Spleen (tissue), 11 donors: Measurements from ENCODE around the gene NUMBL. TPM values are rescaled to one million over a fixed set of nuclear protein-coding genes. Genes with fewer than 3 reads are reported as not detected.
"Not testable (repeated sequence)": the region's sequence is repeated elsewhere in the genome, so short reads cannot be mapped to it uniquely, and the experiment has no call there.

Source experiments
- DNase-seq: peaks from one replicate; pipeline ENCODE4 v3.0.0-alpha.2; 2020
- H3K27ac ChIP-seq, 8 donors: fragments of 200-600 bp; sonication (generic) in 7 of 8; 1 replicate in 4 of 8; 2 replicates in 4 of 8; pipeline versions ENCODE4 v1.5.0 to v1.8.0; 2016 to 2021; ENCODE audit warnings: inconsistent platforms in 4 of 8, mild to moderate bottlenecking in 4 of 8, moderate library complexity in 1 of 8
- H3K27me3 ChIP-seq, 7 donors: fragments of 200-600 bp; sonication (generic) in 6 of 7; replicated peaks in 1 of 7; 1 replicate in 4 of 7; 2 replicates in 3 of 7; pipeline versions ENCODE4 v1.5.0 to v1.8.0; 2016 to 2021; ENCODE audit warnings: inconsistent platforms in 3 of 7, mild to moderate bottlenecking in 1 of 7
- H3K36me3 ChIP-seq, 6 donors: fragments of 200-600 bp; sonication (generic) in 5 of 6; 1 replicate in 4 of 6; 2 replicates in 2 of 6; pipeline versions ENCODE4 v1.5.0 to v1.8.0; 2016 to 2021; ENCODE audit warnings: inconsistent platforms in 2 of 6
- H3K4me1 ChIP-seq, 6 donors: fragments of 200-600 bp; sonication (generic) in 5 of 6; 1 replicate in 3 of 6; 2 replicates in 3 of 6; pipeline versions ENCODE4 v1.5.0 to v1.8.0; 2016 to 2021; ENCODE audit warnings: inconsistent platforms in 3 of 6
- H3K4me3 ChIP-seq, 8 donors: fragments of 200-600 bp; sonication (generic) in 7 of 8; 1 replicate in 4 of 8; 2 replicates in 4 of 8; pipeline versions ENCODE4 v1.5.0 to v1.8.0; 2016 to 2021; ENCODE audit warnings: inconsistent platforms in 4 of 8, mild to moderate bottlenecking in 4 of 8, moderate library complexity in 2 of 8
- H3K9me3 ChIP-seq, 8 donors: fragments of 200-600 bp; sonication (generic) in 7 of 8; 1 replicate in 4 of 8; 2 replicates in 4 of 8; pipeline versions ENCODE4 v1.5.0 to v1.8.0; 2016 to 2021; ENCODE audit warnings: inconsistent platforms in 4 of 8
- POLR2A ChIP-seq, 3 donors: fragments of 450-650 bp; IDR thresholded peaks; one replicate each; pipeline ENCODE4 v1.5.1; 2017; ENCODE audit warnings: antibody characterized with exemption in 3 of 3, mild to moderate bottlenecking in 1 of 3
- POLR2AphosphoS5 ChIP-seq, 3 donors: sonication (generic); formaldehyde crosslinking; IDR thresholded peaks; one replicate each; pipeline ENCODE4 v1.5.1; 2017; ENCODE audit warnings: antibody characterized with exemption in 3 of 3
- WGBS, 5 donors: extraction: QIAGEN DNeasy Blood & Tissue Kit in 3 of 5; methylation state at CpG; one replicate each; pipeline versions ENCODE4 v1.1.5 to v1.1.7; 2013 to 2018; 5-methylcytosine and 5-hydroxymethylcytosine counted together
- intact Hi-C: fragments of 100-400 bp; cut with DNase I; formaldehyde crosslinking; loops from one replicate; pipeline ENCODE4 v1.15.0; 2023; ENCODE audit warnings: low total_unique reads
- polyA plus RNA-seq, 3 donors: library from polyadenylated mRNA; stranded (reverse); fragments of 200-250 nt; gene quantifications; one replicate each; pipeline ENCODE4 v1.2.1, GENCODE V29; 2013
- total RNA-seq, 7 donors: library from RNA; depleted of rRNA in 3 of 7; stranded (reverse); fragments of >200 nt in 3 of 7; fragmentation: NEBNext Ultra II Directional in 4 of 7; extraction: Animal tissue kit (Norgen Biotek cat#: 25700) in 4 of 7; gene quantifications; one replicate each; pipeline versions ENCODE4 v1.1.0 to v1.2.1, GENCODE V29; 2016 to 2021
- TF ChIP-seq, protein P1 (sequence below), 11 experiments: fragments of 200-600 bp in 7 of 11; fragments of 450-650 bp in 4 of 11; sonication (generic) in 4 of 11; IDR thresholded peaks in 8 of 11; conservative IDR thresholded peaks in 3 of 11; 1 replicate in 7 of 11; 2 replicates in 4 of 11; pipeline versions ENCODE4 v1.4.0 to v1.8.0; 2016 to 2021; ENCODE audit warnings: antibody characterized with exemption in 11 of 11, inconsistent platforms in 4 of 11, mild to moderate bottlenecking in 1 of 11
- donor health status: healthy with polysubstance abuse.
- donor health status: DM: no; HTN: no; CAD: no; lungs with moderate emphysema.
- donor health status: DM: no; HTN: no; CAD: no.
- donor health status: Bipolar disorder and iron deficiency.
- donor health status: healthy.
- donor health status: DM: no; HTN: no; CAD: no.
- donor health status: DM: yes; HTN: yes; CAD: no.

NUMBL gene
- total and polyA plus RNA-seq, 10 donors, result 3.2 to 27.4 (median 13.3) TPM

DNA sequence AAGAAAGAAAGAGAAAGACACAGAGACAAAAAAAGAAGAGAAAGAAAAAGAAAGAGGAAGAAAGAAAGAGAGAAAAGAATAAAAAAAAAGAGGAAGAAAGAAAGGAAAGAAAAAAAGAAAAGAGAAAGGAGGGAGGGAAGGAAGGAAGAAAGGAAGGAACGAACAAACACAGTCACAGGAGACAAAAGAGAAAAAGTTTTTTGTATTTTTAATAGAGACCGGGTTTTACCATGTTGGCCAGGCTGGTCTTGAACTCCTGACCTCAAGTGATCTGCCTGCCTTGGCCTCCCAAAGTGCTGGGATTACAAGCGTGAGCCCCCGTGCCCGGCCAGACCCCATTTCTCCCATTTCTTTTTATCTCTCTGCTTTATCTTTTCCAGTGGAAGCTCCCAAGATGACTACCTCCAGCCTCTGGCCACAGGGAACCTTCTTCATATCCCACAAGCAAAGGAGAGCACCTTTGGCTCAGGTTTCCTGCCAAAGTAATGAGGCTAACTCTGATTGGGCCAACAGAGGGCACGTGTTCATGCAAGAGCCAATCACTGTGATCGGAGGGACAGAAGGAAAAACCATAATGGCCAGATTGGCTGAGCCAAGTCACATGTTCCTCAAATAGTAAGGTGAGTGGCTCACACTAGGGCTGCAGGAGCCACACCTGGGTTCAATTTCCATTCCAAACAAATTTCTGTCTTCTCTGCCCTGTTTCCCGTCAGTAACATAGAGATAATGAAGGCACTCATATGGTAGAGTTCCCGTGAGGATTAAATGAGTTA, 40.4 kb downstream of the NUMBL start:
- H3K4me3 ChIP-seq, H3K27me3 ChIP-seq, DNase-seq, H3K36me3 ChIP-seq, H3K27ac ChIP-seq, H3K9me3 ChIP-seq, intact Hi-C loops: not testable (repeated sequence)
- H3K4me1 ChIP-seq, result peaks cover 0 to 28% (median 13%) of the 10 kb centered on the region in 6 donors
- 85 to 94% (median 89%) methylated on average over 9 of the region's 9 CpGs for WGBS, 5 donors

DNA sequence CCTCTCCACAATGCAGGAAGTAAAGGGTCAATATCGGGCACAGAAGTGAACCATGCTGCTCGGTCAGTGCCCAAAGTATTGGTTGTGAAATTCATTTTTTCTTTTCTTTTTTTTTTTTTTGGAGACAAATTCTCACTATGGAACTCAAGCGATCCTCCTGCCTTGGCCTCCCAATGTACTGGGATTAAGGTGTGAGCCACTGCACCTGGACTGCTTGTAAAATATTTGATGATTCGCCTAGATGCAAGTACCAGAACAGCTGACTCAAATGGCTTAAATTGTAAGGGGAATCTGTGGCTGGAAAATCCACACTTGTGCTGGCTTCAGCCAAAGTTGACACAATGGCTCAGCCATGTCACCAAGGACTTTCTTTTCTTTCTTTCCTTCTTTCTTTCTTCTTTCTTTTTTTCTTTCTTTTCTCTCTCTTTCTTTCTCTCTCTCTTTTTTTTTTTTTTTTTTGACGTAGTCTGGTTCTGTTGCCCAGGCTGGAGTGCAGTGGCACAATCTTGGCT, 43.7 kb downstream of the NUMBL start:
- intact Hi-C loops, result no loop called here
- no peaks in the 10 kb centered on the region for H3K36me3 ChIP-seq
- peak overlapping the region in 1 of 8 donors; percentile 36 for H3K4me3 ChIP-seq
- no peak for DNase-seq
- 66 to 84% (median 76%) methylated on average over 5 of the region's 5 CpGs for WGBS, 5 donors
- H3K4me1 ChIP-seq, result peaks cover 0 to 26% (median 10%) of the 10 kb centered on the region in 6 donors
- H3K27me3 ChIP-seq, result peaks cover 0 to 5% (median 0%) of the 10 kb centered on the region in 7 donors
- peak overlapping the region in 7 of 8 donors; percentile 61 to 82 (median 78) for H3K27ac ChIP-seq
- TF ChIP-seq POLR2AphosphoS5 (IDR thresholded peaks at IDR 0.05) (no peak), POLR2A (IDR thresholded peaks at IDR 0.05) (no peak)
- TF ChIP-seq, protein P1, sequence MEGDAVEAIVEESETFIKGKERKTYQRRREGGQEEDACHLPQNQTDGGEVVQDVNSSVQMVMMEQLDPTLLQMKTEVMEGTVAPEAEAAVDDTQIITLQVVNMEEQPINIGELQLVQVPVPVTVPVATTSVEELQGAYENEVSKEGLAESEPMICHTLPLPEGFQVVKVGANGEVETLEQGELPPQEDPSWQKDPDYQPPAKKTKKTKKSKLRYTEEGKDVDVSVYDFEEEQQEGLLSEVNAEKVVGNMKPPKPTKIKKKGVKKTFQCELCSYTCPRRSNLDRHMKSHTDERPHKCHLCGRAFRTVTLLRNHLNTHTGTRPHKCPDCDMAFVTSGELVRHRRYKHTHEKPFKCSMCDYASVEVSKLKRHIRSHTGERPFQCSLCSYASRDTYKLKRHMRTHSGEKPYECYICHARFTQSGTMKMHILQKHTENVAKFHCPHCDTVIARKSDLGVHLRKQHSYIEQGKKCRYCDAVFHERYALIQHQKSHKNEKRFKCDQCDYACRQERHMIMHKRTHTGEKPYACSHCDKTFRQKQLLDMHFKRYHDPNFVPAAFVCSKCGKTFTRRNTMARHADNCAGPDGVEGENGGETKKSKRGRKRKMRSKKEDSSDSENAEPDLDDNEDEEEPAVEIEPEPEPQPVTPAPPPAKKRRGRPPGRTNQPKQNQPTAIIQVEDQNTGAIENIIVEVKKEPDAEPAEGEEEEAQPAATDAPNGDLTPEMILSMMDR (IDR thresholded peaks at IDR 0.05 in 8 of 11, conservative IDR thresholded peaks at IDR 0.05 in 3 of 11), result no peak
- no peaks in the 10 kb centered on the region for H3K9me3 ChIP-seq

DNA sequence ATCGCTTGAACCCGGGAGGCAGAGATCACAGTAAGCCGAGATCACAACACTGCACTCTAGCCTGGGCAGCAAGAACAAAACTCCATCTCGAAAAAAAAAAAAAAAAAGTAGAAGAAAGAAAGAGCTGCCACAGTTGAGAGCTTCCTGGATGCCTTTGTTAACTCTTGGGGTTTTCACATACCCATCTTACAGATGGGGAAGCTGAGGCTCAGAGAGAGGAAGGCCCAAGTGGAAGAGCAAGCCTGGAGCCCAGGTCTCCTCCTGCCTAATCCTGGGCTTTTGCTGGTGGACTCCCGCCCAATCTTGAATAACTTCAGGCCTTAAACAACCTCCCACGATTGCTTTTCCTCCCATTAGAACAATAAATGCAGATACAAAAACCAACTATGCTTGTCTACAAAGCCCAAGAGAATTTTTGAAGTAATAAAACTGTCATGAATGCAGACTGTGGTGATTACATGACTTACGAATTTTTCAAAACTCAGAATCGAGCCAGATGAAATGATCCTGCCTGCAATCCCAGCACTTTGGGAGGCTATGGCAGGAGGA, 47.6 kb downstream of the NUMBL start:
- no peak overlapping the region for H3K4me3 ChIP-seq
- peaks cover 0 to 34% (median 15%) of the 10 kb centered on the region in 6 donors for H3K4me1 ChIP-seq
- TF ChIP-seq, protein P1 (IDR thresholded peaks at IDR 0.05 in 8 of 11, conservative IDR thresholded peaks at IDR 0.05 in 3 of 11), result no peak
- TF ChIP-seq POLR2A (IDR thresholded peaks at IDR 0.05) (no peak), POLR2AphosphoS5 (IDR thresholded peaks at IDR 0.05) (no peak)
- intact Hi-C loops, result no loop called here
- no peak for DNase-seq
- peaks cover 0 to 5% (median 0%) of the 10 kb centered on the region in 7 donors for H3K27me3 ChIP-seq
- H3K27ac ChIP-seq, result no peak overlapping the region
- no peaks in the 10 kb centered on the region for H3K9me3 ChIP-seq
- no peaks in the 10 kb centered on the region for H3K36me3 ChIP-seq
- 82 to 89% (median 86%) methylated on average over 8 of the region's 8 CpGs for WGBS, 5 donors

DNA sequence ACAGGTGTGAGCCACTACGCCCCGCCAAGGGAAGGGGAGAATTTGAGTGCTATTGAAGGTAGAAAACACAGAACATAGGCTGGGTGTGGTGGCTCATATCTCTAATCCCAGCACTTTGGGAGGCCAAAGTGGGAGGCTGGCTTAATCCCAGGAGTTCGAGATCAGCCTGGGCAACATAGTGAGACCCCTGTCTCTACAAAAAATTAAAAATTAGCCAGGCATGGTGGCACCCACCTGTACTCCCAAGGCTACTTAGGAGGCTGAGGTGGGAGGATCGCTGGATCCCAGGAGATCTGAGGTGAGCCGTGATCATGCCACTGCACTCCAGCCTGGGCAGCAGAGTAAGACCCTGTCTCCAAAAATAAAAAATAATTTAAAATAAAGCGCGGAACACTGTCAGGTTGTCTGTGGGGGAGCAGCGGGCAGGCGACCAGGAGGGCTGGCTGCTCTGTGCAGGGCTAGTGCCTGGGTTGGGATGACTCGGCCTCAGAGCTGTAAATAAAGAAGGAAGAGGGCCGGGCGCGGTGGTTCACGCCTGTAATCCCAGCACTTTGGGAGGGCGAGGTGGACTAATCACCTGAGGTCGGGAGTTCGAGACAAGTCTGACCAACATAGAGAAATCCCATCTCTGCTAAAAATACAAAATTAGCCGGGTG, 48.3 kb downstream of the NUMBL start:
- Histone ChIP-seq H3K36me3 (no peaks in the 10 kb centered on the region), H3K27me3 (peaks cover 0 to 11% (median 0%) of the 10 kb centered on the region in 7 donors), H3K9me3 (no peaks in the 10 kb centered on the region), H3K4me3 (no peak overlapping the region), H3K4me1 (peaks cover 0 to 34% (median 15%) of the 10 kb centered on the region in 6 donors), H3K27ac (peak overlapping the region in 2 of 8 donors; percentile 32 to 52)
- TF ChIP-seq, protein P1 (IDR thresholded peaks at IDR 0.05 in 8 of 11, conservative IDR thresholded peaks at IDR 0.05 in 3 of 11), result no peak
- TF ChIP-seq POLR2A (IDR thresholded peaks at IDR 0.05), result no peak
- TF ChIP-seq POLR2AphosphoS5 (IDR thresholded peaks at IDR 0.05), result no peak
- intact Hi-C loops, result no loop called here
- no peak for DNase-seq
- WGBS, 5 donors, result 91 to 96% (median 94%) methylated on average over 18 of the region's 18 CpGs
